RPMI8226 (cell line): ENCODE data around the gene LACC1.

Source experiments
- DNase-seq: peaks from one replicate; pipeline ENCODE4 v3.0.0-alpha.2; 2015

The LACC1 gene

GRCh38 chr13:43879755-43880181 lies at the start of gene LACC1:
TSS of gene LACC1 (plus strand) at chr13:43879904. CDS start at chr13:43880986, 1,082 bp downstream.
- peak; percentile 64 for DNase-seq

- no peak for DNase-seq
Observed at GRCh38 chr13:43830497-43830881, 49.2 kb upstream of the LACC1 start.

GRCh38 chr13:43831088-43831487 lies 48.6 kb upstream of the LACC1 start:
- no peak for DNase-seq

- no peak for DNase-seq
Observed at GRCh38 chr13:43835701-43836100, 44.0 kb upstream of the LACC1 start.

GRCh38 chr13:43838909-43839308 lies 40.8 kb upstream of the LACC1 start:
- no peak for DNase-seq

- no peak for DNase-seq
Observed at GRCh38 chr13:43846496-43847158, 33.1 kb upstream of the LACC1 start.

GRCh38 chr13:43848001-43848649 lies 31.6 kb upstream of the LACC1 start:
- DNase-seq, result no peak

GRCh38 chr13:43850873-43851272 lies 28.8 kb upstream of the LACC1 start:
- DNase-seq, result no peak

GRCh38 chr13:43852923-43853404 lies 26.7 kb upstream of the LACC1 start:
- DNase-seq, result no peak

GRCh38 chr13:43861863-43862262 lies 17.8 kb upstream of the LACC1 start:
- DNase-seq, result no peak

- DNase-seq, result no peak
Observed at GRCh38 chr13:43864921-43865320, 14.8 kb upstream of the LACC1 start.

GRCh38 chr13:43865892-43866291 lies 13.8 kb upstream of the LACC1 start:
- no peak for DNase-seq

GRCh38 chr13:43872181-43872580 lies 7.5 kb upstream of the LACC1 start:
- no peak for DNase-seq

- no peak for DNase-seq
Observed at GRCh38 chr13:43874504-43875092, 5.1 kb upstream of the LACC1 start.

- DNase-seq, result no peak
Observed at GRCh38 chr13:43876366-43876765, 3.3 kb upstream of the LACC1 start.

GRCh38 chr13:43877326-43877725 lies 2.4 kb upstream of the LACC1 start:
- DNase-seq, result no peak

- DNase-seq, result no peak
Observed at GRCh38 chr13:43877766-43878165, 1.9 kb upstream of the LACC1 start.

- peak; percentile 85 for DNase-seq
Observed at GRCh38 chr13:43878892-43879754, 581 bp upstream of the LACC1 start, which contains the start of gene CCDC122. TSS of gene CCDC122 (minus strand) at chr13:43879740. CDS start at chr13:43869376, 10,364 bp downstream.

- peak; percentile 6 for DNase-seq
Observed at GRCh38 chr13:43880214-43880855, 631 bp downstream of the LACC1 start.

GRCh38 chr13:43880926-43881325 lies 1.2 kb downstream of the LACC1 start:
- DNase-seq, result peak; percentile 3

- DNase-seq, result no peak
Observed at GRCh38 chr13:43881580-43881979, 1.9 kb downstream of the LACC1 start.

GRCh38 chr13:43883631-43884030 lies 3.9 kb downstream of the LACC1 start:
- no peak for DNase-seq

GRCh38 chr13:43884222-43884621 lies 4.5 kb downstream of the LACC1 start:
- no peak for DNase-seq
